Ovary (tissue), 3 donors: Measurements from ENCODE around the gene P2RY6.

Experiments
- CTCF ChIP-seq, 3 donors: fragments of 450-650 bp in 2 of 3; fragments of 200-600 bp in 1 of 3; IDR thresholded peaks; one replicate each; pipeline versions ENCODE4 v1.5.1 to v1.8.0; 2016 to 2022; ENCODE audit warnings: antibody characterized with exemption in 3 of 3, mild to moderate bottlenecking in 1 of 3
- EP300 ChIP-seq: sonication (generic); formaldehyde crosslinking; IDR thresholded peaks from one replicate; pipeline ENCODE4 v1.6.1; 2017; ENCODE audit warnings: antibody characterized with exemption
- donor health status: DM: no; HTN: no; CAD: no.

DNA sequence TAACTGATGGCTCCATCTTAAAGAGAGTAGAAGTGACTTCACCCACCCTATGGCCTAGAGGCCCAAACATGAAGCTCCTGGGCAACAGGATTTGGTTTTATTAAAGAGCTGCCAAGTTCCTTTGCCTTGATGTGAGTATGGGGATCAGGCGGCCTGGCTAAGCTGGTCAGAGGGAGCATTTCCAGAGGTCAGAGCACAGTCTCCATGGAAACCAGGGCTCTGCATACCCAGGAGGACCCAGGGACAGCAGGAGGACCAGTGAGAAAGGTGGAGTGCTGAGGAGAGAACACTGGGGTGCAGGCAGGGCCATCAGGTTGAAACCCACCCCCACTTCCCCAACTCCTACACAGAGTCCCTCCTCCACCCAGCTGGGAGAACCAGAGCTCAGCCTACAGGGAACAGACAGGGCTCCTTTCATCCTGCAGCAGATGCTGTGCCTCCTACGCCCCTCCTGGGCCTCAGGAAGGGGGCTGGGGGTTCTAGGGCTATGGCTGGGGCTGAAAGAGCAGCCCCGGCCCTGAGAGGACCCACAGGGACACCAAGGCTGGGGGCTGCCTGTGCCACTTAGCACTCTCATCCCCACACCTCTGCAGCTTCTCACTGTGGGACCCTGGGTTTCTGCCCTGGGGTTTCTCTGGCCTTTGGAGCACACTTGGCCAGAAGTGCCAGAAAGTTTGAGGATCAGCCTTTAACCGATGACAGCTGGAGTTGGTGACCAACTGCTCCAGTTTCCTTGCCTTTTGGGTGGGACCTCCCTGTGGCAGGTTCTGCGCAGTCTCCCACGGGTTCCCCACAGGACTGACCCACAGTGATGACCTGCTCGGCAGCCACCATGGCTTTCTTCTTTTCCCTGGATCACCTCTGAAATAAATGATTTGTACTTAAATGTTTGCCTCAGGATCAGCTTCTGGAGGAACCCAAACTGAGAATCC is 13.8 kb upstream of the P2RY6 start:
- TF ChIP-seq CTCF (IDR thresholded peaks at IDR 0.05) = no peak
- TF ChIP-seq EP300 = no peak
